Loucy (cell line): ENCODE measurements around the gene BRD1.

ENCODE experiments used
- EZH2phosphoT487 ChIP-seq: fragments of 200-600 bp; IDR thresholded peaks from 2 replicates; pipeline ENCODE4 v1.6.1; 2018; ENCODE audit warnings: antibody characterized with exemption, mild to moderate bottlenecking, moderate library complexity, borderline replicate concordance
- TF ChIP-seq, protein P1 (sequence below): fragments of 200-600 bp; sonication (generic); conservative IDR thresholded peaks from 2 replicates; pipeline ENCODE4 v1.5.1; 2014; ENCODE audit warnings: mild to moderate bottlenecking, antibody characterized with exemption, low read length

DNA sequence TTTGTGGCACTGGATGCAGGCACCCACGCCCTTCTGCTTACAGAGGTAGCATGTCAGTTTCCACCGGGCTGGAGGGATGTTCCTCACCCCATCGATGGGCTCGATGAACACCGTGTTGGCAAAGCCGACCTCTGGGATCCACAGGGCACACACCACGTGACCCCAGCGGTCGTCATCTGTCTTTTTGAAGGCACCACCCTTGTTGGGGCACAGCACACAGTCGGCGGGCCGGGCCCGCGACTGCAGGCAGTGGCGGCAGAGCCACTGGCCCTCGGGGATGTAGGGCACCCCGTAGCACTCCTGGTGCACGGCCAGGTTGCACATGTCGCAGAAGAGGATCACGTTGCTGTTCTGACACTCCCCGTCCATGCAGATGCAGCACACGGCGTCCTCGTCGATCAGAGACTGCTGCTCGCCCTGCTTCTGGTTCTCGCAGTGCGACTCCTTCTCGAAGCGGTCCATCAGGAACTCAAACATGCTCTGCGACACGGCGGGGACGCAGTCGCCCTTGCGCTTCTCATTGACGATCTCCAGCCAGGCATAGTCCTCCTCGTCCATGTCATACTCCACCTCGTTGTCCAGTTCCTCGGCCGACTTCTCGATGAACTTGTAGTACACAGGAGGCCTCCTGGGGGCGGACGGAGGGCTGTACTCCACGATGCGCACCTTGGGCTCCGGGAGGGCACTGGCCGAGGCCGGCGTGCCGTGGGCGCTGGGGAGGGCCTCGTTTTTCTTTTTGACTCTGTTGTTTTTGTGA, 4.2 kb downstream of the BRD1 start:
- TF ChIP-seq, protein P1, sequence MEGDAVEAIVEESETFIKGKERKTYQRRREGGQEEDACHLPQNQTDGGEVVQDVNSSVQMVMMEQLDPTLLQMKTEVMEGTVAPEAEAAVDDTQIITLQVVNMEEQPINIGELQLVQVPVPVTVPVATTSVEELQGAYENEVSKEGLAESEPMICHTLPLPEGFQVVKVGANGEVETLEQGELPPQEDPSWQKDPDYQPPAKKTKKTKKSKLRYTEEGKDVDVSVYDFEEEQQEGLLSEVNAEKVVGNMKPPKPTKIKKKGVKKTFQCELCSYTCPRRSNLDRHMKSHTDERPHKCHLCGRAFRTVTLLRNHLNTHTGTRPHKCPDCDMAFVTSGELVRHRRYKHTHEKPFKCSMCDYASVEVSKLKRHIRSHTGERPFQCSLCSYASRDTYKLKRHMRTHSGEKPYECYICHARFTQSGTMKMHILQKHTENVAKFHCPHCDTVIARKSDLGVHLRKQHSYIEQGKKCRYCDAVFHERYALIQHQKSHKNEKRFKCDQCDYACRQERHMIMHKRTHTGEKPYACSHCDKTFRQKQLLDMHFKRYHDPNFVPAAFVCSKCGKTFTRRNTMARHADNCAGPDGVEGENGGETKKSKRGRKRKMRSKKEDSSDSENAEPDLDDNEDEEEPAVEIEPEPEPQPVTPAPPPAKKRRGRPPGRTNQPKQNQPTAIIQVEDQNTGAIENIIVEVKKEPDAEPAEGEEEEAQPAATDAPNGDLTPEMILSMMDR: no peak
- TF ChIP-seq EZH2phosphoT487: no peak
